Ishikawa (cell line): ENCODE results near the gene NETO2.

ENCODE experiments used
- CEBPB ChIP-seq: IDR thresholded peaks from 2 replicates; pipeline ENCODE4 v1.6.1; 2012
- CREB1 ChIP-seq: IDR thresholded peaks from 2 replicates; pipeline ENCODE4 v1.6.1; 2012; ENCODE audit warnings: low read depth
- EGR1 ChIP-seq: IDR thresholded peaks from 2 replicates; pipeline ENCODE4 v1.6.1; 2012
- EP300 ChIP-seq: IDR thresholded peaks from 2 replicates; pipeline ENCODE4 v1.6.1; 2012; ENCODE audit warnings: borderline replicate concordance
- FOXM1 ChIP-seq: IDR thresholded peaks from 2 replicates; pipeline ENCODE4 v1.6.1; 2012; ENCODE audit warnings: low read depth, borderline replicate concordance
- NFIC ChIP-seq: IDR thresholded peaks from 2 replicates; pipeline ENCODE4 v1.6.1; 2012
- RAD21 ChIP-seq: IDR thresholded peaks from 2 replicates; pipeline ENCODE4 v1.6.1; 2012; ENCODE audit warnings: low read depth
- TAF1 ChIP-seq: IDR thresholded peaks from 2 replicates; pipeline ENCODE4 v1.6.1; 2012; ENCODE audit warnings: low read depth, mild to moderate bottlenecking
- TCF12 ChIP-seq: IDR thresholded peaks from 2 replicates; pipeline ENCODE4 v1.6.1; 2012; ENCODE audit warnings: low read depth
- TEAD4 ChIP-seq: IDR thresholded peaks from 2 replicates; pipeline ENCODE4 v1.6.1; 2012
- YY1 ChIP-seq: IDR thresholded peaks from 2 replicates; pipeline ENCODE4 v1.6.1; 2012; ENCODE audit warnings: low read depth
- ZBTB7A ChIP-seq: IDR thresholded peaks from 2 replicates; pipeline ENCODE4 v1.6.1; 2012; ENCODE audit warnings: low read depth
- TF ChIP-seq, protein P1 (sequence below): IDR thresholded peaks from 2 replicates; pipeline ENCODE4 v1.6.1; 2012
- TF ChIP-seq, protein P2 (sequence below): IDR thresholded peaks from 2 replicates; pipeline ENCODE4 v1.6.1; 2012
- TF ChIP-seq, protein P3 (sequence below): IDR thresholded peaks from 2 replicates; pipeline ENCODE4 v1.6.1; 2012; ENCODE audit warnings: low read depth, mild to moderate bottlenecking

NETO2 gene

DNA sequence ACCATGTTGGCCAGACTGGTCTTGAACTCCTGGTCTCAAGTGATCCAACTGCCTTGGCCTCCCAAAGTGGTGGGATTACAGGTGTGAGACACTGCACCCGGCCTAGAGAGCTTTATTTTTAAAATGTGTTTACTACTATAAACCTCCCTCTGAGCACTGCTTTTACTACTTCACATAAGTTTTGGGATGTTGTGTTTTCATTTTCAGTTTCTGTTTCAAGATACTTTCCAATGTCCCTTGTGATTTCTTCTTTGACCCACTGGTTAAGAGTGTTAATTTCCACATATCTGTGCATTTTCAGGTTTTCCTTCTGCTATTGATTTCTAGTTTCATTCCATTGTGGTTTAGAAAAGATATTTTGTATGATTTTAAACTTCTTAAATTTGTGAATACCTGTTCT lies 74.4 kb downstream of the NETO2 start:
- TF ChIP-seq YY1, result no peak
- no peak for TF ChIP-seq CREB1
- no peak for TF ChIP-seq EP300
- TF ChIP-seq TAF1, result no peak
- no peak for TF ChIP-seq ZBTB7A
- TF ChIP-seq RAD21, result no peak
- TF ChIP-seq EGR1, result no peak
- TF ChIP-seq CEBPB, result no peak
- TF ChIP-seq TCF12, result no peak
- TF ChIP-seq, protein P1, sequence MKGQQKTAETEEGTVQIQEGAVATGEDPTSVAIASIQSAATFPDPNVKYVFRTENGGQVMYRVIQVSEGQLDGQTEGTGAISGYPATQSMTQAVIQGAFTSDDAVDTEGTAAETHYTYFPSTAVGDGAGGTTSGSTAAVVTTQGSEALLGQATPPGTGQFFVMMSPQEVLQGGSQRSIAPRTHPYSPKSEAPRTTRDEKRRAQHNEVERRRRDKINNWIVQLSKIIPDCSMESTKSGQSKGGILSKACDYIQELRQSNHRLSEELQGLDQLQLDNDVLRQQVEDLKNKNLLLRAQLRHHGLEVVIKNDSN, result no peak
- TF ChIP-seq FOXM1, result no peak
- TF ChIP-seq NFIC, result no peak
- no peak for TF ChIP-seq TEAD4
- TF ChIP-seq, protein P2, sequence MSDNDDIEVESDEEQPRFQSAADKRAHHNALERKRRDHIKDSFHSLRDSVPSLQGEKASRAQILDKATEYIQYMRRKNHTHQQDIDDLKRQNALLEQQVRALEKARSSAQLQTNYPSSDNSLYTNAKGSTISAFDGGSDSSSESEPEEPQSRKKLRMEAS, result no peak
- TF ChIP-seq, protein P3, sequence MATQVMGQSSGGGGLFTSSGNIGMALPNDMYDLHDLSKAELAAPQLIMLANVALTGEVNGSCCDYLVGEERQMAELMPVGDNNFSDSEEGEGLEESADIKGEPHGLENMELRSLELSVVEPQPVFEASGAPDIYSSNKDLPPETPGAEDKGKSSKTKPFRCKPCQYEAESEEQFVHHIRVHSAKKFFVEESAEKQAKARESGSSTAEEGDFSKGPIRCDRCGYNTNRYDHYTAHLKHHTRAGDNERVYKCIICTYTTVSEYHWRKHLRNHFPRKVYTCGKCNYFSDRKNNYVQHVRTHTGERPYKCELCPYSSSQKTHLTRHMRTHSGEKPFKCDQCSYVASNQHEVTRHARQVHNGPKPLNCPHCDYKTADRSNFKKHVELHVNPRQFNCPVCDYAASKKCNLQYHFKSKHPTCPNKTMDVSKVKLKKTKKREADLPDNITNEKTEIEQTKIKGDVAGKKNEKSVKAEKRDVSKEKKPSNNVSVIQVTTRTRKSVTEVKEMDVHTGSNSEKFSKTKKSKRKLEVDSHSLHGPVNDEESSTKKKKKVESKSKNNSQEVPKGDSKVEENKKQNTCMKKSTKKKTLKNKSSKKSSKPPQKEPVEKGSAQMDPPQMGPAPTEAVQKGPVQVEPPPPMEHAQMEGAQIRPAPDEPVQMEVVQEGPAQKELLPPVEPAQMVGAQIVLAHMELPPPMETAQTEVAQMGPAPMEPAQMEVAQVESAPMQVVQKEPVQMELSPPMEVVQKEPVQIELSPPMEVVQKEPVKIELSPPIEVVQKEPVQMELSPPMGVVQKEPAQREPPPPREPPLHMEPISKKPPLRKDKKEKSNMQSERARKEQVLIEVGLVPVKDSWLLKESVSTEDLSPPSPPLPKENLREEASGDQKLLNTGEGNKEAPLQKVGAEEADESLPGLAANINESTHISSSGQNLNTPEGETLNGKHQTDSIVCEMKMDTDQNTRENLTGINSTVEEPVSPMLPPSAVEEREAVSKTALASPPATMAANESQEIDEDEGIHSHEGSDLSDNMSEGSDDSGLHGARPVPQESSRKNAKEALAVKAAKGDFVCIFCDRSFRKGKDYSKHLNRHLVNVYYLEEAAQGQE, result no peak

DNA sequence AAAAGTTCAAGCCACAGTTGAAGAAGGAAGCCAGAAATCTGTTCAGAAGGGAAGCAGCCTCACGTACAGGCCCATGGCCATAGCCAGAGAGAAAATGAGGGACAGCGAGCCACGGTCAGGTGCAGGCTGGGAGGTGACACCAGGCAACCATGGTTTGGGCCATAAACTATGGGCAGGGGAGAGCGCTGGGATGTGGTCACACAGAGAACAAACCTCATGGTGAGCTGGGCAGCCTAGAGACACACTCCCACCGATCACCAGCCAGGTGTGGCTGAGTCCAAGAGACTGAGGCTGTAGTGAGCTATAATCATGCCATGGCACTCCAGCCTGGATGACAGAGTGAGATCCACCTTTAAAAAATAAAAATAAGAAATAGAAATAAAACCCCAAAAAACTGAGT lies 76.5 kb downstream of the NETO2 start:
- TF ChIP-seq RAD21, result no peak
- TF ChIP-seq TCF12, result no peak
- TF ChIP-seq CEBPB, result no peak
- TF ChIP-seq TEAD4, result no peak
- TF ChIP-seq, protein P1, result no peak
- TF ChIP-seq NFIC, result no peak
- TF ChIP-seq FOXM1, result no peak
- TF ChIP-seq CREB1, result no peak
- no peak for TF ChIP-seq EP300
- TF ChIP-seq, protein P2, result no peak
- no peak for TF ChIP-seq YY1
- TF ChIP-seq EGR1, result no peak
- TF ChIP-seq, protein P3, result no peak
- no peak for TF ChIP-seq ZBTB7A
- no peak for TF ChIP-seq TAF1

DNA sequence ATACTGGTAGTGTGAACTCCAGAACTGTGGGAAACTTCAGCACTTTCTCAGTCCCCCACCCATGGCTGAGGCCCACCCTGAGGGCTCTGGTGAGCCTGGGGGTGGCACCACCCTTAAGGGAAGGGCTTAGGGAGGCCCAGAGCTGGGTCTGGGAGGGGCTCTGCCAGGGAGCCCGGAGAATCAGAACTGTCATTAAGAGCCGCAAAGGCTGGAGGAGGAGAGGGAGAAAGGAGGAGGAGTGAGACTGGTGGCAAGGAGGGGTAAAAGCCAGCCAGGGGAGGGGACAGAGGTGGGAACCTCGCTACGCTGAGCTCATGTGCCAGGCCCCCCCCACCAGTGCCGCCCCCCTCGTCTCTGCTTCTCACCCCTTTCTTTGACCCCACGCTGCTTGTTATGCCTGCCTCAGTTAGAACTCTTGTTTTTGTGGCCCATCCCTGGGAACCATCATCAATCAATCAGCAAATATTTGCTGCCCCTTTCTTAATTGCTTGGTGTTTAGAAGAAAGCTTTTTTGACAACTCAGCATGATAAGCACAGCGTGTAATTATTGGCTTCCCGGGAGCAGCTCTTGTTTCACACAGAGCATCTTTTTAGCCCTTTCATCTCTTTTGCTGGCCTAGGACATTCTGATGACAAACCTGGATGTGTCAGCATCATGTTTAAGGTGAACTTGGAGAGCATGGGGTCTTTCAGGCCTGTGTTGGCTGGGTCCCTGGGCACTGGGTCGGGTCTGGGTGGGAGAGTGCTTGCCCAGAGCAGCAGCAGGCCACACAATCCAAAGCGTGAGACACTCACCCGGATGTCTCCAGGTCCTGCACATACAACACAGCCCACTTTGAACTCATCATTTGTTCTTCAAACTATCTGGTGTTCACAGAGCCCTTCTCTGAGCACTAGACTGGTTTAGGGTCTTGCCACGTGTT lies 77.7 kb downstream of the NETO2 start:
- TF ChIP-seq EP300, result no peak
- TF ChIP-seq CEBPB, result no peak
- TF ChIP-seq, protein P3, result no peak
- no peak for TF ChIP-seq YY1
- TF ChIP-seq TEAD4, result no peak
- TF ChIP-seq ZBTB7A, result no peak
- TF ChIP-seq CREB1, result no peak

DNA sequence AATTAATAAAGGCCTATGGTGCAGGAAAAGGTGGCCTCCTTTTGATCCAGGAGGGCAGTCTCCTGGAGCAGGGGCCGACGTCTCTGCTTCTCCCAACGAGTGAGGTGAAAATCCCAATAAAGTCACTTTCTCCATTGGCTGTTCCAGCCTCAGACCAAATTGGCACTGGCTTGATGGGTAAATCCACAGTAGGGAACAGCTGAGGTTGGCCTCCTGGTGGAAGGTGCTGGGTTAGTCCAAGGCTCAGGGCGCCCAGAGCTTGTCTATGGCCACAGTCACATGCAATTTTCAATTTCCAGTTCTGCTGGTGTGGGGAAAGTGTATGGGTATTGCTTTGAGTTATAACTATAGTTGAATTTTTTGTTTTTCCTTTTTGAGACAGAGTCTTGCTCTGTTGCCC lies 79.0 kb downstream of the NETO2 start:
- no peak for TF ChIP-seq CEBPB
- TF ChIP-seq, protein P1, result no peak
- no peak for TF ChIP-seq TEAD4
- TF ChIP-seq TCF12, result no peak
- TF ChIP-seq YY1, result no peak
- TF ChIP-seq, protein P2, result no peak
- TF ChIP-seq TAF1, result no peak
- no peak for TF ChIP-seq FOXM1
- no peak for TF ChIP-seq RAD21
- TF ChIP-seq, protein P3, result no peak
